Memory B cell (primary cell): ENCODE data around the gene MAP4K2.

Experiments used
- ATAC-seq: fragments of 150-1000 bp; cut with Tn5 transposase; 2 replicates; pipeline ENCODE4 v1.10.0; 2021; ENCODE audit warnings: low read depth, mild to moderate bottlenecking, moderate library complexity
- DNase-seq, 2 donors: peaks; one replicate each; pipeline ENCODE4 v3.0.0; 2022; ENCODE audit warnings: low spot score in 2 of 2
- H3K27ac Mint-ChIP-seq: one replicate; pipeline ENCODE4 v1.8.0; 2022; ENCODE audit warnings: mild to moderate bottlenecking, moderate library complexity, mixed read lengths
- H3K27me3 Mint-ChIP-seq: one replicate; pipeline ENCODE4 v1.8.0; 2022; ENCODE audit warnings: mixed read lengths
- H3K36me3 Mint-ChIP-seq: one replicate; pipeline ENCODE4 v1.8.0; 2022; ENCODE audit warnings: mild to moderate bottlenecking, mixed read lengths
- H3K4me1 Mint-ChIP-seq: one replicate; pipeline ENCODE4 v1.8.0; 2022; ENCODE audit warnings: mixed read lengths
- H3K4me3 Mint-ChIP-seq: one replicate; pipeline ENCODE4 v1.8.0; 2022; ENCODE audit warnings: mild to moderate bottlenecking, moderate library complexity, mixed read lengths
- H3K9me3 Mint-ChIP-seq: one replicate; pipeline ENCODE4 v1.8.0; 2022; ENCODE audit warnings: mixed read lengths

The MAP4K2 gene

GRCh38 chr11:64784813-64785581 lies 18.0 kb downstream of the MAP4K2 start:
- H3K36me3 Mint-ChIP-seq: peaks cover under 1% of the 10 kb centered on the region
- no peaks in the 10 kb centered on the region for H3K27me3 Mint-ChIP-seq

GRCh38 chr11:64778473-64779298 lies 24.3 kb downstream of the MAP4K2 start, which contains the start of gene SF1:
Gene SF1 (minus strand): TSS chr11:64778542. CDS start chr11:64778392, 150 bp downstream.
- DNase-seq (peak; percentile 90 to 99), ATAC-seq (peak; percentile 79)
- Mint-ChIP-seq H3K36me3 (peaks cover 23% of the 10 kb centered on the region), H3K4me1 (peaks cover 35% of the 10 kb centered on the region), H3K27me3 (no peaks in the 10 kb centered on the region), H3K9me3 (no peaks in the 10 kb centered on the region), H3K4me3 (peak within 1 kb of the TSS; percentile 89), H3K27ac (peak within 1 kb of the TSS; percentile 100)

More at GRCh38 chr11:64784813-64785581, 18.0 kb downstream of the MAP4K2 start:
- Mint-ChIP-seq H3K9me3 (no peaks in the 10 kb centered on the region), H3K4me3 (no peak overlapping the region), H3K4me1 (peaks cover 14% of the 10 kb centered on the region), H3K27ac (no peak overlapping the region)
- ATAC-seq (no peak), DNase-seq (no peak)

- Mint-ChIP-seq H3K36me3 (peaks cover 28% of the 10 kb centered on the region), H3K27ac (peak overlapping the region; percentile 100), H3K9me3 (no peaks in the 10 kb centered on the region), H3K4me3 (peak overlapping the region; percentile 89), H3K27me3 (no peaks in the 10 kb centered on the region), H3K4me1 (peaks cover 37% of the 10 kb centered on the region)
- ATAC-seq (peak; percentile 1), DNase-seq (no peak)
These were observed 24.9 kb downstream of the MAP4K2 start for GRCh38 chr11:64778223-64778472.

GRCh38 chr11:64777449-64778222 lies 25.4 kb downstream of the MAP4K2 start:
- peak overlapping the region; percentile 100 for H3K27ac Mint-ChIP-seq
- H3K36me3 Mint-ChIP-seq: peaks cover 30% of the 10 kb centered on the region
- ATAC-seq: peak; percentile 6
- peaks cover 36% of the 10 kb centered on the region for H3K4me1 Mint-ChIP-seq
- H3K4me3 Mint-ChIP-seq: peak overlapping the region; percentile 86
- H3K27me3 Mint-ChIP-seq: no peaks in the 10 kb centered on the region
- peak; percentile 74 to 78 for DNase-seq
- no peaks in the 10 kb centered on the region for H3K9me3 Mint-ChIP-seq

GRCh38 chr11:64776875-64777274 lies 26.1 kb downstream of the MAP4K2 start:
- Mint-ChIP-seq H3K9me3 (no peaks in the 10 kb centered on the region), H3K36me3 (peaks cover 35% of the 10 kb centered on the region), H3K4me3 (peak overlapping the region; percentile 86), H3K27ac (peak overlapping the region; percentile 90), H3K27me3 (no peaks in the 10 kb centered on the region), H3K4me1 (peaks cover 37% of the 10 kb centered on the region)
- DNase-seq: no peak
- no peak for ATAC-seq

- H3K4me3 Mint-ChIP-seq: peak overlapping the region; percentile 86
- H3K4me1 Mint-ChIP-seq: peaks cover 40% of the 10 kb centered on the region
These were observed 26.6 kb downstream of the MAP4K2 start for GRCh38 chr11:64776425-64776824.

GRCh38 chr11:64774144-64774543 lies 28.9 kb downstream of the MAP4K2 start:
- H3K27ac Mint-ChIP-seq: peak overlapping the region; percentile 75
- ATAC-seq: no peak

More at GRCh38 chr11:64776425-64776824, 26.6 kb downstream of the MAP4K2 start:
- Mint-ChIP-seq H3K36me3 (peaks cover 37% of the 10 kb centered on the region), H3K27me3 (no peaks in the 10 kb centered on the region), H3K27ac (peak overlapping the region; percentile 90), H3K9me3 (no peaks in the 10 kb centered on the region)
- no peak for DNase-seq
- no peak for ATAC-seq

GRCh38 chr11:64772303-64773018 lies 30.6 kb downstream of the MAP4K2 start:
- H3K36me3 Mint-ChIP-seq: peaks cover 67% of the 10 kb centered on the region
- no peaks in the 10 kb centered on the region for H3K9me3 Mint-ChIP-seq
- H3K27me3 Mint-ChIP-seq: no peaks in the 10 kb centered on the region
- peak overlapping the region; percentile 80 for H3K4me3 Mint-ChIP-seq
- DNase-seq (no peak), ATAC-seq (peak; percentile 61)
- peaks cover 58% of the 10 kb centered on the region for H3K4me1 Mint-ChIP-seq
- peak overlapping the region; percentile 89 for H3K27ac Mint-ChIP-seq

More at GRCh38 chr11:64774144-64774543, 28.9 kb downstream of the MAP4K2 start:
- H3K36me3 Mint-ChIP-seq: peaks cover 52% of the 10 kb centered on the region
- no peak for DNase-seq
- no peaks in the 10 kb centered on the region for H3K9me3 Mint-ChIP-seq
- no peak overlapping the region for H3K4me3 Mint-ChIP-seq
- H3K27me3 Mint-ChIP-seq: no peaks in the 10 kb centered on the region
- peaks cover 48% of the 10 kb centered on the region for H3K4me1 Mint-ChIP-seq

GRCh38 chr11:64771861-64772260 lies 31.2 kb downstream of the MAP4K2 start:
- Mint-ChIP-seq H3K4me1 (peaks cover 55% of the 10 kb centered on the region), H3K4me3 (peak overlapping the region; percentile 80), H3K36me3 (peaks cover 61% of the 10 kb centered on the region), H3K27ac (peak overlapping the region; percentile 89), H3K27me3 (no peaks in the 10 kb centered on the region), H3K9me3 (no peaks in the 10 kb centered on the region)
- ATAC-seq (peak; percentile 89), DNase-seq (peak in 1 of 2 donors; percentile 55)

GRCh38 chr11:64770120-64770519 lies 32.9 kb downstream of the MAP4K2 start:
- Mint-ChIP-seq H3K36me3 (peaks cover 60% of the 10 kb centered on the region), H3K27me3 (no peaks in the 10 kb centered on the region), H3K9me3 (no peaks in the 10 kb centered on the region), H3K27ac (peak overlapping the region; percentile 89), H3K4me3 (peak overlapping the region; percentile 5), H3K4me1 (peaks cover 51% of the 10 kb centered on the region)
- no peak for DNase-seq
- no peak for ATAC-seq

- Mint-ChIP-seq H3K27me3 (no peaks in the 10 kb centered on the region), H3K9me3 (no peaks in the 10 kb centered on the region), H3K27ac (peak overlapping the region; percentile 67), H3K4me3 (peak overlapping the region; percentile 35), H3K4me1 (peaks cover 55% of the 10 kb centered on the region), H3K36me3 (peaks cover 61% of the 10 kb centered on the region)
- ATAC-seq: no peak
- DNase-seq: no peak
These were observed 33.7 kb downstream of the MAP4K2 start for GRCh38 chr11:64769283-64769682.

- DNase-seq (no peak), ATAC-seq (no peak)
- Mint-ChIP-seq H3K9me3 (no peaks in the 10 kb centered on the region), H3K4me3 (no peak overlapping the region), H3K27me3 (no peaks in the 10 kb centered on the region), H3K4me1 (peaks cover 57% of the 10 kb centered on the region), H3K27ac (no peak overlapping the region), H3K36me3 (peaks cover 59% of the 10 kb centered on the region)
These were observed 34.7 kb downstream of the MAP4K2 start for GRCh38 chr11:64768300-64768694.
